ENCODE results near the gene ARL5C.
"Not testable (repeated sequence)": the region's sequence is repeated elsewhere in the genome, so short reads cannot be mapped to it uniquely, and the experiment has no call there.

Gene ARL5C

GRCh38 chr17:39139161-39139511 is 26.8 kb downstream of the ARL5C start:
- DNase-seq: no peak

DNA sequence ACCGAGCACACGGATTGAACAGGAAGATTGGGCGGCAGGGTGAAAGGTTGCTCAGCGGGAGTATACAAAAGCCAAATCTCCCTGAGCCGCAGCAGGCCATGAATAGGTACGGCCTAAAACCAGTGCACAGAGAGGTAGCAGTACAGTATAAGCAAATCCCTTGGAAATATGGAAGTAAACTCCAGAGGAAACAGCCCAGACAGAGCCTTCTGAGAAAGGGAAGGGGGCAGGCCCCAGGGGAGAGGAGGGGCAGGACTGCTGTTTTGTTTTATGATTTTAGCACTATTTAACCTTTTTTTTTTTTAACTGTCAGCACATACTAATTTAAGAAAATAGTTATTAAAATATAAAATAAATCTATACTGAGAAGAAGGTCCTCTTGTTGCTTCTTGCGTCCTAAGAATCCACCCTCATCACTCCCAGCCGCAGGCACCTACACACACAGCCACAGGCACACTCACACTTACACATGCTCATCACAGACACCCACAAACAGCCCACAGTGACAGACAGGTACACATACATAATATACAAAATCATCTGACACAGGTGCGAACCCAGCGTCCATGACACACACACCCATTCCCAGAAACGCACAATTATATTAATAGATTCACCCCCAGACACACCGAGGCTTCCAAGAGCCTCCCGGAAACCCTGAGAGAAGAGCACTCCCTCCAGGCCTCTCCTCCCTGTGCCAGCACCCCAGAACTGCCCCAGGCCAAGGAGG is 27.4 kb downstream of the ARL5C start:
- DNase-seq: no peak

DNA sequence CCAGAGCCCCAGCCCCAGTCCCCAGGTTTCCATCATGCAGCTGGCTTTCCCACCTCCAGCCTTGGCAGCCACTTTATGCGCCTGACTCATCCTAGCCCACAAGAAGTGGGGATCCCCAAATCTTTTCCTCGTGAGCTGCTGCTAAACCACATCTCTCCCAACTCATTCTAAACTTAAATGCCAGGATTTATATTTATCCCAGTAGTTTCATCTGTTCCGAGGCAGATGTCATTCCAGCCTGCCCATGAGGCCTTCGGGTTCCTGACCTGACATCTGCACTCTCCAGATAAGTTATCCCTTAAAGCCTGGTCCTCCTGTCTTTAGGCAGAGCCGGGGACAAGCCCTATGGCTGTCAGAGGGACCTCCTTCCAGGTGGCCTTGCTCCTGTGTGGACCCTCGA is 31.1 kb downstream of the ARL5C start:
- DNase-seq: no peak

DNA sequence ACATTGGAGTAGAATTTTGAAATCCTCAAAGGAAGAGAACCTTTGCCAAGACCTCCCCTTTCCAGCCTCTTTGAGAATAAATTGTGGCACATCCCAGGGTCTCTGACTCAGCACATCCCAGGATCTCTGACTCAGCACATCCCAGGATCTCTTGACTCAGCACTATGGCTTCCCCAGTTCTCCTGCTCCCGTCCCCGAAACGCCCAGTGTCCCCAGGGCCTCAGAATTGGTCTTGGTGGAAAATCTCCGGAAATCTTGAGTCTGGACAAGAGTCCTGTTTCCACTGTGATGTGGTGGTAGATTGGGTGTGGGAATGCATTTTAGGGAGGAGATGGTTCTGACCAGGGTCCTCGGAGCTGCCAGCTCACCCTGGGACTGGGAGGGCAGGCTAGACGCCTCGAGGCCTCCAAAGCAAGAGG is 33.8 kb downstream of the ARL5C start:
- no peak for DNase-seq

DNA sequence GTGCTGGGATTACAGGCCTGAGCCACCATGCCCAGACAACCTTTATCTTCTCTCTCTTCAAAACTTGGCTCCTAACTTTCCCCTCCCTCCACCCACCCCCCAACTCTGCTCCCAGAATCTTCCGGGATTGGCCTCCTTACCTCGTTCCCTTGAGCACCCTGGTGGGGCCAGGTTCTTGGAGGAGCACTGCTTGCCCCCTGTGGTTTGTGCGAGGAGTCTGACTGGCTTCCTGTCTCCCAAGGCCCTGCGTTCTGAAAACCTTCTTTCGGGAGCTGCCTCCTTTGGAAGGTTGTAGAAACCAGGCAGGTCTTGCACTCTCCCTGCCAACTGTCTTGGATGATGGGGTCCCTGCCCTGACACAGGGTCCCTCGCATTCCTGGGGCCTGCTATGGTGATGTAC is 34.3 kb downstream of the ARL5C start:
- DNase-seq: no peak

DNA sequence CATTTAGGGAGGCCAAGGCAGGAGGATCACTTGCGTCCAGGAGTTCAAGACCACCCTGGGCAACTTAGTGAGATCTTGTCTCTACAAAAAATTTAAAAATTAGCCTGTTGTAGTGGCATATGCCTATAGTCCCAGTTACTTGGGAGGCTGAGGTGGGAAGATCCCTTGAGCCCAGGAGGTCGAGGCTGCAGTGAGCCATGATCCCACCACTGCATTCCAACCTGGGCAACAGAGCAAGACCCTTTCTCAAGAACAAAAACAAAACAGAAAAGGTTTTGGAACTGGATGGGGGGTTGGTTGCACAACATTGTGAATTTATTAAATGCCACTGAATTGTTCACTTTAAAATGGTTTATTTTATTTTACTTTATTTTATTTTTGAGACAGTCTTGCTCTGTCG is 35.8 kb downstream of the ARL5C start:
- no peak for DNase-seq

- DNase-seq: not testable (repeated sequence)
These were observed 36.4 kb downstream of the ARL5C start for GRCh38 chr17:39129544-39129943.

DNA sequence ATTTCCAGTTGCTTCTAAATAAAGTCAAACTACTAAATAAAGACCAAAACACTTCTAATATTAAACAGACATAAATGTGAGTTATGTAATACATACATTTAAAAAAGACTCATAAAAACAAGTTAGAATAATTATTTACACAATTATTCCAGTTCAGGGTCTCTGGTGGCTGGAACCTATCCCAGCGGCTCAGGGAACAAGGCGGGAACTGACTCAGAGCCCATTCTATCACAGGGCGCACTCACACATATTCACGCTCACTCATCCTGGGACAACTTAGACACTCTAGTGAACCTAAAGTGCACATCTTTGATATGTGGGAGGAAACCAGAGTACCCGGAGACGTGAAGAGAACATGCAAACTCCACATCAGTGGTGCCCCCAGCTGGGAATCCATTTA is 39.5 kb downstream of the ARL5C start:
- DNase-seq: no peak

GRCh38 chr17:39125143-39125875 is 40.7 kb downstream of the ARL5C start:
- no peak for DNase-seq

GRCh38 chr17:39123627-39124026 is 42.3 kb downstream of the ARL5C start:
- DNase-seq: no peak

GRCh38 chr17:39122991-39123390 is 43.0 kb downstream of the ARL5C start:
- no peak for DNase-seq

- DNase-seq: not testable (repeated sequence)
These were observed 44.0 kb downstream of the ARL5C start for GRCh38 chr17:39121919-39122318.

- DNase-seq: no peak
These were observed 47.1 kb downstream of the ARL5C start for GRCh38 chr17:39118674-39119419.

- DNase-seq: no peak
These were observed 49.7 kb downstream of the ARL5C start for GRCh38 chr17:39116224-39116623.

DNA sequence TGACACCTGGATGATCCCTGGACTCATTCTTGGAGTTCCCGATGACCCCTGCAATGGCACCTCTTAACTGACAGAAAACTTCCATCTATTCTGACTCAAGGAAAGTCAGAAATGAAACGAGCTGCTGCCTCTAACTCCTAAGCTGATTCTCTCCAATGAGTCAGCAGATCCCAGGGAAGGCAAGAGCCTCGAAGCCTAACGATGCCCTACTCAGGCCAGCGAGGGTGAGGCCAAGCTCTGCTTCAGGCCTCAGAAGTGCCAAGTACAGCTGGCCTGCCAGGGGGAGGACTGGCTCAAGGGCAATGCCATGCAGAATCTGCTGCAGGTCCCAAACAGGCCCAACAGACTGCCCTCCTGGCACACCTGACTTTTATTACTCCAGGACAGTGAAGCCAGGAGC is 50.8 kb downstream of the ARL5C start:
- no peak for DNase-seq

DNA sequence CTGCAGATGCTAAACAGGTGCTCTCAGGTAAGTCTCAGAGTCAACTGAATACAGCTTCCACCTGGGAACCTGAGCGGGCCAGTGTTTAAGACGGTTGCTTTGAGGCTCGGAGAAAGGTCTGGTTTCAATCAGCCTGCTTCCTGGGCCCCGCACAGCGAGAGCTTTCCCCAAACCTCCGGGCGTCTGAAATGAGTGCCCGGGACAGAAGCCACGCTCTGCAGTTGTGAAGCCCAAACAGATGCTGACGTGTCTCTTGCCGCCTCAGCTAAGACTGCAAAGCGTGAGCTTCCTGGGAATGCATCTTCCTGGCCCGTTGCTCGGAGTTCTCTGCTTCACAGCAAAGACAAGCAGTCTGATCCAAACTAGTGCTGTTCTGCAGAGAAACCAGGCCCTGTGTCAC is 51.2 kb downstream of the ARL5C start:
- no peak for DNase-seq

GRCh38 chr17:39113871-39114270 is 52.1 kb downstream of the ARL5C start:
- DNase-seq: no peak

DNA sequence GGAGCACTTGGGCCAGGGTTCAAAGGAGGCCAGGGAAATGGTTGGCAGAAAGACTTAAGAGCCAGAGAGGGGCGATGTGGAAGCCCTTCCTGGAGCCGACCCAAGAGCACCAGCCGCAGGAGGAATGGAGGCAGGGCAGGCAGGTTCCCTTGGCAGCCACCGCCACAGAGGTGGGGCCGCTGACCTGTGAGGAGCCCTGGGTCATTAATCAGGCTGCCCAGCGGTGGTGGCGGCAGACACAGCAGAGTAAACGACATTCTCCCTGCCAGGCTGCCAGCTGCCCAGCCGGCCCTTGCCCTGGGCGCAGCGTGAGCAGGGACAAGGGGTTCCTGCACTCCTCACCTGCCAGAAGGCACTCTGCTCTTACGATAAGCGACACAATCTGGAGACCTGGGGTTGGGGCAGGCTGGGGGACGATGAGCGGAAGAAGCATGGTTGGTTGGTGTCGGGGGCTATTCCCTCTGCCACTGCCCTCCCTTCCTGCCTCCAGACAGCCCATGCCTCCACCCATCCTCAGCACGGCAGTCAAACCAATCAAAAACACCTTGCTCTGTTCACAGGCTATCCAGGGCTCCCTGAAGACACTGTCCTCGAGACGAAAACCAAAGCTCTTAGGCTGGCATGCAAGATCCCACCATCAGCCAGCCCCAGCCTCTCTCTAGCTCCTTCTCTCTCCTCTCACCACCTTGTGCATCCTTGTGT is 55.4 kb downstream of the ARL5C start:
- no peak for DNase-seq

DNA sequence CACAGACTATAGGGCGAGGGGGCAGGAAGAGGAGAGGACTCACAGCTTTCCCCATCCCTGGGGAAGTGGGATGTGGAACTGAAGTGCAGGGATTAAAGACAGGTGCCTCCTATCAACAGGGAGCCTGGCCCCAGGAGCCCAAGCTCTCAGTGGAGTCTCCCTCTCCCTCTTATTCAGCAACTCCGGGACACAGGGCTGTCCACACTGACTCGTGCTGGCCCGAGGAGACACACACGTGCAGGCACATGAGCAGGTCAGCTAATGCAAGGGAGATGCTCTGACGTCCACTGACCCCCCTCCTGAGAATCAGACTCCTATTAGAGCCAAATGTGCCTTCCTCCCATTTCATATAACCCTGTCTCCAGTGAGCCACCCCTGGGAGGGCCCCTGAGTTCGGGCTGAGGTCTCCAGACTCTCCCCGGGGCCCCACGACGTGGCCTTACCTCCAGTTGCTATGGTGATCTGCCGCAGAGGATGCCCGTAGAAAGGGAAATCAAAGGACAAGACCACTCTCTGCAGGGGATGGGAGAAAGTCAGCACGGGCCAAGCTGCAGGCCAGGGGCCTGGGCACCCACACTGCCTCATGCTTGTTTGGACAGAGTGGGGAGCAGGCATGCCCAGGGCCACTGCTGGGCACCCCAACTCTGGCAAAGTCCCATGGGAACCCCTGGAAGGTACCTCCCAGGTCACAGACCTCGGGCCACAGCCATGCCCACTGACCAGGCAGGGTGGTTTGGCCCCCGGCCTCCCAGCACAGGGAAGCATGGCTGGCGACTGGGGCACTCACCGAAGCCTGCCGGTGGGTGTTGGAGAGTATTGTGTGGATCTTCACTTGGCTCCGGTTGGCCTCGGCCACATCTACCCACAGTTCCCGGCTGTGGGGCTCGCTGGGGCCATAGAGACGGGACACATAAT is 57.2 kb downstream of the ARL5C start:
- no peak for DNase-seq

DNA sequence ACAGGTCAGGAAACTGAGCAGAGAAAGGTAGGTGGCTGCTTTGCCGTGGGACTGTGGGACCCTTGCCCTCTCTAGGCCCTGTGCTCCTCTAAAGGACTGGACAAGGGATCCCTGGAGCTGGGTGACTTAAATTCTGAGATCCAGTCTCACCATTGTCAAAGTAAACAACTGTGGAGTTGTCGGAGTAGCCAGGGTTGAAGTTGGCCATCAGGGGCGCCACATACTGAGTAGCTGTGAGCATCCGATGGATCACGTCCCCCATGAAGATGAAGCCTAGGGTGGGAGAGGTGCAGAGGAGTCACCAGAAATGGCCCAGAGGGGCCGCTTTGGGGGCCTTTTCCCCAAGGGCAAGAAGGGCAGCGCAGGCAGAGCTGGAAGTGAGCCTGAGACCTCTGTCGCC is 58.0 kb downstream of the ARL5C start:
- DNase-seq: no peak

- no peak for DNase-seq
These were observed 58.8 kb downstream of the ARL5C start for GRCh38 chr17:39107155-39107554.

Measured in NCI-H2107 (cell line).